ENCODE data around the gene KRT82.
"Not testable (repeated sequence)": the region's sequence is repeated elsewhere in the genome, so short reads cannot be mapped to it uniquely, and the experiment has no call there.

Gene KRT82

DNA sequence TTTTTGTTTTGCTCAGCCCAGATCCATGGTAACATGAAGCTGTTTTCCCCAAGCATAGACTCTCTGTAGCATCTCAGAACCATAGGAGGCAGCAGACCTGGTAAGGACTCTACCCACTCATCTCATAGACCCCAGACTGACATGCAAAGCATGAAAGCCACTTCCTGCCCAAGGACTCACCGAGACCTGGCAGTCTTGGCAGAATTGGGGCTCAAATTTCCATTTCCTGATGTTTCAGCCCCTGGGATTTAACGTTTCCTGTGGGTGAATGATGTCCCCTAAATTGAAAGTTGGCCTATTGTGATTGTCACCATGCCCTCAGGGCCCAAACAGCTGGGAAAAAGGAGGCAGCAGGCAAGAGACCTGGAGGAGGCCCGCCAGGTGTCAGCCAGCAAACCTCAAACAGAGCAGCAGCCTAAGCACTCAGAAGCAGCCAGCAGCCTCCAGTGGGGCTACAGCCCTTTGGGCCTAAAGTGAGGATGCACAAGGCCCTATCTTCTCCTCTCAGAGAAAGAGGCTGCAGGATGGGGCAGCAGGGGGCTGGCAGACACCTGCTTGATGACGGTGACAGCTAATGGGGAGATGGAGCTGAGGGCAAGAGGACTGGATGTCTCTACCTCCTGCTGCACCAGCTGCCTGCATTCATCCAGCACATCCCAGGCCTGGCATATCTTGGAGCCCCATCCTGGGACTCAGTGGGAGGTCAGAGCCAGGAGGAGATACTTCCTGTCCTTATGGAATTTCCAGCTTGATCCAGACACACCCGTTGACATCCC, 47.4 kb downstream of the KRT82 start:
- no peak for DNase-seq

DNA sequence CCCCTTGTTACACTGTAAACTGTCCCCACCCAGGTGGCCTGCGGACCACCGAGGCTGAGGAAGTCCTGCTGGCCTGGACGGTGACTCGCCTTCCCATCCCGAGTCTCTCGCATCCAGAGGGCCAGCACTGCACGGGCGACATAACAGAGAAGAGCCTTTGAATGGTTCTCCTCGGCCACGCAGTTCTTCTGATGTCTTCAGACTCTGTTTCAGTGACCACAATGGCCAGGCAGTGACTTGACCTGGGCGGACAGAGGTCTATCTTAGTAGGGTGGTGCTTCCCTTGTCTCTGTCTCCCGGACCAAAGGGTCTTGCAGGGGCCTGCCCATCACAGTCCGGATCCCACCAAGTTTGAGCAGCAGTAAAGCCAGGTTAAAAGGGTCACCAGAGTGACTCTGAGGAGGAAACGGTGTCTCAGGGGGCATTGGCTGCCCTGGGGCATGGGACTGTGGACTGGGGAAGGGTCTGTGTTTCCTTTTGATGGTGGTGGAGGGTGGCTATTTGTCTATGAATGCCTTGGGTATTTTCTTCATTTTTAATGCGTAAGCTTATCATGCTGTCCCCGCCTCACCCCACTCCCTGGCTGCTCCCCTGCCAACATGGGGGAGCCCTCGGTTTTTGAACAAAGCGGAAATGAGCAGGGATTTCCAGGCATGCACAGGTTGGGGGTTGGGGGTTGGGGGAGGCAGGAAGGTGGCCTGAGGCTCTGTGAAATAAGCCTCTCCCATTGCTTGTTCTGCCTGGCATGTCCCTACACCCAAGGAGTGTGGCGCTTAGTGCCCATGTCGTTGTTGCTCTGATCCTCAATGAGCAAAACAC, 49.2 kb downstream of the KRT82 start:
- DNase-seq: no peak

DNA sequence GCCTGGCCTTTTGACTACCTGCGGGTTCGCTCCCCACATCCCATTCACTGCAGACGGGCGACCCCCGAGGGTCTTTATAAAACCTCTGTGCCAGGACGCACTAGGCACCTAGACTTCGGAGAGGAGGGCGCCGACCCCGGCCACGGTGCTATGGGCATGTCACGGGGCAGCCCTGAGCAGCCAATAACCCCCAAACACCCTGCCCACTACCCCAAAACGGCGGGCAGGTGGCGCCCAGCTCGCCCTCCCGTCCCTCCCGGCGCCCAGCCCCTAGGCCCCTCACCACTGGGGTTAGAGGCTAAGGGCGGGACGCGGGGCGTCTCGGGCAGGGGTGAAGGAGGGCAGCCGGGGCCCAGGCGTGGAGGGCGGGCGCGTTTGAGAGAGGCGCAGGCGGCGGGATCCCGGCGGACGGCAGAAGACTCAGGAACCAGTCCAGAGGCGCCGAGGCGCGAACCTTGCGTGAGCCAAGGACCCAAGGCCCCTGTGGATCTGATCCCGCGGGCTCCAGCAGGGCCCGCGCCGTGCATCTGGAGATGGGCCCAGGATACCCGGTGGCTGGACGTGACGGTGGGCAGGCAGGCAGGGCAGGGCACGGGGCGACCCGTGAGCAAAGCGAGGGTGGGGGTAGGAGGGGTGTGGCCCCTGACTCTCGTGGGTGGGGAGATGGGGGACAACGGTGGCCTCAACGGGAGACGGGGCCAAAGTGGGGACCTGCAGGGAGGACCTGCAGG, 49.9 kb downstream of the KRT82 start:
- DNase-seq: no peak

DNA sequence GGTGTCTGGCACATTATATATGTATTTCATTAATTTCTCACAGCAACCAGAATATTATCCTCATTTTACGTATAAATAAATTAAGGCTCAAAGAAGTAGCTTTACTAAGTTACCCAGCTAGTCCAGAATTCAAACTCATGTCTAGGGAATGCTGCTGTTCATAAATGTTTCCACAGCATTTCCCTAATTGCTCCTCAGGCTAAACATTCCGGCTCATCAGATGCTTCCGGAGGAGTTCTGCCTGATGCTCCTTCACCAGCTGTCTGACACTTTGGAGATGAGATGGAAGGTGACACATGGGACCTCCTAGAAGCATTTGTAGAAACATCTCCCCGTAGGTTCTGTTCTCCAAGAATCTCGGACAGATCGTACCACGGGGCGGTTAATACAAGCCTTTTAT, 51.0 kb downstream of the KRT82 start:
- no peak for DNase-seq

DNA sequence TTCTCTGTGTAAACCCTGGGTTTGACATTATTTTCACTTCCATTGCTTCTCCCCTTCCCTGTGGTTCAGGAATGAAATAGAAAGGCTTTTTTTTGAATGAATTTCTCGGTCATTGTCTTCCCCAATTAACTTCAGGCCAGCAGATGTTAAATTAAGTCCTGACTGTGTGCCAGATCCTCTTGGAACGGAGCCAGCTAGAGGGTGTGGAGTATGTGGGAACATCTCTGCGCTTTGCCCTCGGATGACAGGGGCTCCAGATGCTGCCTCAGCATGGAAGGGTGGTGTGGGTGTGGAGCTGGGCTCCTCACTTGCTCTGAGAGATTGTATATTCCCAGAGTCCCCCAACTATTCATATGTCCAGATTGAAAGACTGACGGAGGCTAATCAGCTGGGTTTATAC, 51.9 kb downstream of the KRT82 start:
- no peak for DNase-seq

DNA sequence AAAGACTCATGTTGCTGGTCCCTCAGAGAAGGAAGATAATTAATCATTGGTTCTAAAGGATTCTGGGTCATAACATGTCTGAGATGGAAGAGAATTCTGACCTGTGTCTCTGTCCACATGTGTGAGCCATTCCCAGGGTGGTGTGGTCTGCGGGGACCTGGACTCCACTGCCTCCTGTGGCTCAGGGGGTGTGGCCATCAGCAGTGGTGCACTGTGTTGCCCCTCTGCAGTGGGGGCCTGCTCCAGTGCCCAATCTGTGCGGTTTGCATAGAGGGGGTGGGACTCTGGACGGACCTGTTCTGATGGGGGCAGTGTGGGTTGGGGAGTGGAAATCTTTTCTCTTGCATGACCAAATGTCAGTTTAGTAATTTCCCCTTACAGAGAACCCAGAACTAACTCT, 52.4 kb downstream of the KRT82 start:
- no peak for DNase-seq

DNA sequence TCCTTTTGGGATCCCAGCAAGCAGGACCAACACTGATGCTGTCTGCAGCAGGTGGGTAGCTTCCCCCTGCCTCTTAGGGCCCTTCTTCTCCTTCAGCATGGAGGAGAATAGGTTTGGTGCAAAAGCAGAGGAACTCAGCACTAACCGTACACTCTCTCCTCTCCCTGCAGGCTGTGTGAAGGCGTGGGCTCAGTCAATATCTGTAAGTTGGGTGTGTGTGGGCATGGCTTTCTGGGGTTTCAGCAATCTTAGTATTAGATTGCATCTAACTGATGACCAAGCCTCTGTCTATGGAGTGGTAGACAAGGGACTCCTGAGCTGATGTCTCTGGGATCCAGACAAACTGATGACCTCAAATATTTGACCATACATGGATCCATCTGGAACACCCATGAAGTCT, 53.2 kb downstream of the KRT82 start:
- no peak for DNase-seq

DNA sequence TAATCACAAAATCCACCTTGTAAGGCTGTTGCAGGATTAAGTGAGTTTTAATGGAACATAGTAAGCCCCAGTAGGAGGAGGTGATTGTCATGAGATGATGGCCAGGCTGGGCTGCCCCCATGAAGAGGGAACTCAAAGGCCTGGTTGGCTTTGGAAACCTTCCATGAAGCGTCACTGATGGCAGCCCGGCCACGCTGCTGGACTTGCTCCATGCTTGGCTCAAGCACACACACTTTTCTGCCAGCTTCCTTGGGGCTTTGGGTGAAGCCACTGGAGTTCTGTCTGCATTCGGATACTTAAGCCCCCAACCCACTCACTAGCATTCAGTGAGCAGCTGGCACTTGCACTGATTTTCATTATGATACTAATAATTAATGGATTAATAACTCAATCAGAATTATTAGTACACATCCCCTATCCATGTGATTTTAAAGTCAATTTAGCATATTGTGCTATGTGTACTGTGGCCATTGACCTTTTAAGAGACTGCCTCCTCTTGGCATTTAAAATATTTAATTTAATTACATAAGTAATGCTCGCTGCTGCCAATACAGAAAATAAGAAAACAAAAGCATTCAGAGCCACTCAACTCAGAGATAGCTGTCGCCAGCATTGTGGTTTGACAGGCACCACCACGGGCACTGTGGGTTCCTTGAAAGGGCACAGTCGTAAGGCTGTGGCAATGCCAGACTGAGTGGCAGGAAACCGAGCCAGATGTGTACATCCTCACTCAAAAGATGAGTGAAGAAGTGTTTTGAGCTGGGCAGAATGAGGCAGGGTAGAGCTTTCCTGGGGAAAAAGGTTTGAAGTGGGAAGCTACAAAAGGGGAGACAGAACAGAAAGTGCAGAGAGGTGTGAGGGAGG, 54.7 kb downstream of the KRT82 start:
- DNase-seq: no peak

DNA sequence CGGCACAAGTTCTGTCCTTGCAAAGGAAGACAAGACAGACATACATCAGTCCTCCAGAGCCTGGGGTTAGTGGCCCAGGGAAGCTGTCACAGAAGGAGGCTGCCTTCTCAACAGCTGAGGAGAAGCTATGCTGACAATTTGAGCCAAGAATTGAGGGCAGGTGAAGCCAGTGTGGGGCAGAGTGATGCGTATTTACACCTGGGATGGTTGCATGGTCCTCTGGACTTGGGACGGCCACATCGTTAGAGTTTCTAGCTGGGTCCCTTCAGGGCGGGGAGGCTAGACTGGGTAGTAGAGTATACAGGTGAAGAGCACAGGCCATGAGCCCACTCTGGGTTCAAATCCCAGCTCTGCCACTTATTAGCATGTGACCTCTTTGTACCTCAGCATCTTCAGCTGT, 55.3 kb downstream of the KRT82 start:
- no peak for DNase-seq

DNA sequence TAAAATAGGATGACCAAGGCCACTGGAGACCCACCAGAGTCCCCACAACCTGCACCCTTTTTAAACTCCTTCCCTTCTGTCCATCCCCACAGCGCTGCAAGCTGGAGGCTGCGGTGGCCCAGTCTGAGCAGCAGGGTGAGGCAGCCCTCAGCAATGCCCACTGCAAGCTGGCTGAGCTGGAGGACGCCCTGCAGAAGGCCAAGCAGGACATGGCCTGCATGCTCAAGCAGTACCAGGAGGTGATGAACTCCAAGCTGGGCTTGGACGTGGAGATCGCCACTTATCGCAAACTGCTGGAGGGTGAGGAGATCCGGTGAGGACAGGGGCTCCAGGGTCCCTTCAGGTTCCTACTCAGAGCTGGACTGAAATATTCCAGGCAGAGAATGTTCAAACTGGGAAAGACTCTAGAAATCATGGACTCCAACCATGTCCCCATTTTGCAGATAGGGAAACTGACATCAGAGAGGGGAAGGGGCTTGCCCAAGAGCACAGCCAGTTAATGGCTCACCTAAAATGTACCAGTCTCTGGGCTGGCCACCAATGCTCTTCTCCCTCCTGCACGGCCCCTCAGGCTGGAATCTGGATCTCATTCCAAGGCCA, 56.0 kb downstream of the KRT82 start:
- DNase-seq: no peak

DNA sequence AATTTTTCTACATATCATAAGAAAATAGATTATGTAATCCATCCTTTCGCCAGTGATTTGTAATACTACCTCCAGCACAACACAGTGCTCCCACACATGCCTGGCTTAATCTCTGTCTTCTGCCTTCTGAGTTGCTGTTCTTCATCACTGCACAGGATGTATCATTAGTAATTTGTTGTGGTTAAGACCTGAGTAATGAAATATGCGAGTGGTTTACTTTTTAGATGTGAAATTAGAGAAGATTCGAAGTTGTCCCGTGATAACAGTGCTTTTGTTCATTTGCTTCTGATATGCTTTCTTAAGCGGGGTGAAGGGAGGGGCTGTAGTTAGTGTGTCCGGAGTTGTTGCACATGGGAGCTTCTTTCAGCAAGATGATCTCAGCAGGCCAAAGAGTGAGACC, 56.9 kb downstream of the KRT82 start:
- DNase-seq: no peak

DNA sequence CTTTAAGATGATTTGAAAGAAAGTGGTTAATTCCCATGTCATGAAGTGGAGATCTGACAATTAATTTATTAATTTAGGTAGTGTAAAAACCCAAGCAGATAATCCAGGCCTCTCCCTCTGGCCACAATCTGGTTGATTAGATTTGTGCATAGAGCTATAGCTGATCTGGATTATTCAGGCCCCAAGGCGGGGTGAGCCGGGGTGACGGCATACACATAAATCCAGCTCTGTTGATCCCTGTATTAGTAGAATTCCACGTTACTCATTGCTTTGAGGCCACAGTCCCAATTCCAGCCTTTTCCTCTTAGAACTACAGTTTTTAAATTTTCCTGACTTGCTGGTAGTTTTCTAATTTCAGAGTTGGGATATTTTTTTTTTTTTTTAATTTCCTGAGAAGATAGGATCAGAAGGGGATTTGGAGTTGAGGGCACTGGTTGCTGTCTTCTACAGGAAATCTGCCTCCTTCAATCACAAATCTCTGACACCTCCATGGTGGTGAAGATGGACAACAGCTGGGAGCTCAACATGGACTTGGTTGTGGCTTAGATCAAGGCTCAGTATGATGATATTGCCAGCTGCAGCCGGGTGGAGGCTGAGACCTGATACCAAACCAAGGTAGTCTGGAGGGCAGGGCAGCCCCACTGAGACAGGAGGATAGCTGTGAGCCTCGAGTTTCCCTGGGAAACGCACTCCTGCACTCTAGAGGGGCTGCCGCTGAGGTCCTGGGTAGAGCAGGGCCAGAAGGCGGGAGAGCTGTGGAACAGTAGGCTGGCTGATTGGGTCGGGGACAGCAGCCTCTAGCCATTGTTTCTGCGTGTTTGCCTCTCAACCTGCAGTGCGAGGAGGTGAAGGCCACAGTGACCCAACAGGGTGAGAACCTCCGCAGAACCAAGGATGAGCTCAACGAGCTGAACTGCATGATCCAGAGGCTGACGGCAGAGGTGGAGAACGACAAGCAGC, 58.3 kb downstream of the KRT82 start:
- no peak for DNase-seq

DNA sequence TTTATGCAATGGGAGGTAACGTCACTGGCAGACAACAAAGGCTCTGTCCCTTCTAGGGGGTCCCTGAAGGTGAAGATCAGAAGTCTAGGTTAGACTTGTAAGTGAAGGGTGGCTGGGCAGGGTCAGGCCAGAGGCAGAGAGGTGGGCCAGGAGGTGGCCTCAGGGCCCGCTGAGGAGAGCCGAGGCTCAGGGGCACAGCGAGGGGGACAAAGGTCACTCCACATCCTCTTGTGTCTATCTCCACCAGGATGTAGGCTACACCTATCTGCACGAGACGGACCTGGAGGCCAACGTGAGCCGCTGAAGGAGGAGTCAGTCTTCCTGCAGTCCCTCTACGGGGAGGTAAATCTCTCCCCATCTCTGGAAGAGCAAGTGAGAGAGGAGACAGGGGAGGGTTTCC, 59.1 kb downstream of the KRT82 start:
- no peak for DNase-seq

DNA sequence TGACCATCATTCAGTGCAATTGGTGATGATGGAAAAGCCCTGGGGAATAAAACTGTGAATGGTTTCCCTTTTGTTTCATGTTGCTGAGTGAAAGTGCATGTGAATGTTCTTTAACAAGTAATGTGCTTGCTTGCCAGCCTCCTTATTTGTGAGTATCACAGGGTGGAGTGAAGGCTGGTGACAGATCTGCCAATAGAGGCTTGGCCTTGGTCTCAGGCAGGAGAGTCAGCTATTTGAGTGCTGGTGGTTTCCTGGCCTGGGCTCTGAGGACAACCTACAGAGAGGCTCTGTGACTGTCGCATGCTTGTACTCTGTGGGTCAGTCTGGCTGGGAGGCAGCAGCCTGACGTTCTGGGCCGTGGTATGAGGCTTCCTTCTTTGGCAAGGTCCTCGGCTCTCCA, 59.5 kb downstream of the KRT82 start:
- no peak for DNase-seq

DNA sequence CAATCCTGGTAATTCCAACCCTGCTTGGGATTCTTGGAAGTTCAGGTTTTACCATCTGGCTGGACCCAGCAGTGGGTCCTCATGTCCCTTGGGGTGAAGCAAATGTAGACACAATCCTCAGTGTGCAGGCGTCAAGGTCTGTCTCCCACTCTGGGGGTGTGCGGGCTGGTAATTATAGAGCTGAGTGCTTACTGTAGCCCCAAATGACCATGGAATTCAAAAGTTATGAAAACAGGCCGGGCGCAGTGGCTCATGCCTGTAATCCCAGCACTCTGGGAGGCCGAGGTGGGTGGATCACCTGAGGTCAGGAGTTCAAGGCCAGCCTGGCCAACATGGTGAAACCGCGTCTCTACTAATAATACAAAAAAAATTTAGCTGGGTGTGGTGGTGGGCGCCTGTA, 61.1 kb downstream of the KRT82 start:
- not testable (repeated sequence) for DNase-seq

DNA sequence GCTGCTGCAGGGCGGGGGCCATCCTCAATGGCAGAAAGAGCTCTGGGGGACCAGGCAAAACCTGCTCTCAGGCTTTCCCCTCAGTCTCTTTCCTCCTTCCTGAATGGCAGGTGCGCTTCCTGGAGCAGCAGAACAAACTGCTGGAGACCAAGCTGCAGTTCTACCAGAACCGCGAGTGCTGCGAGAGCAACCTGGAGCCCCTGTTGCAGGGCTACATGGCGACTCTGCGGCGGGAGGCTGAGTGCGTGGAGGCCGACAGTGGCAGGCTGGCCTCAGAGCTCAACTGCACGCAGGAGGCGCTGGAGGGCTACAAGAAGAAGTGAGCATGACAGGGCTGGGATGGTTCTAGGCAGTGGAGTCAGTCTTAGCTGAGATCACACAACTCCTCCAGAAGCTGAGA, 62.0 kb downstream of the KRT82 start:
- no peak for DNase-seq

Measured in SHP77 treated with DMSO at 0.1 percent for 48 hours (cell line).